AG09309 (cell line): ENCODE data around the gene MINDY2.

Experiments used
- DNase-seq: peaks from one replicate; pipeline ENCODE4 v3.0.0-alpha.2; 2010; ENCODE audit warnings: low read depth
- H3K4me3 ChIP-seq: 2 replicates; pipeline ENCODE4 v1.5.1; 2011; ENCODE audit warnings: mild to moderate bottlenecking, low read depth, low read length, moderate library complexity; ENCODE audit not compliant: control insufficient read depth
- CTCF ChIP-seq: IDR thresholded peaks from 2 replicates; pipeline ENCODE4 v1.5.1; 2011; ENCODE audit warnings: mild to moderate bottlenecking, low read depth, low read length, inconsistent platforms; ENCODE audit not compliant: insufficient read depth, control insufficient read depth; ENCODE audit errors: missing control alignments

The MINDY2 gene

GRCh38 chr15:58755350-58755749 is 15.8 kb upstream of the MINDY2 start:
- H3K4me3 ChIP-seq = no peak overlapping the region
- TF ChIP-seq CTCF = no peak
- DNase-seq = no peak

- DNase-seq = no peak
- no peak overlapping the region for H3K4me3 ChIP-seq
- no peak for TF ChIP-seq CTCF
Observed at GRCh38 chr15:58755956-58756355, 15.1 kb upstream of the MINDY2 start.

- no peak overlapping the region for H3K4me3 ChIP-seq
- TF ChIP-seq CTCF = peak; percentile 39
- no peak for DNase-seq
Observed at GRCh38 chr15:58758141-58758540, 13.0 kb upstream of the MINDY2 start.

GRCh38 chr15:58760385-58761009 is 10.6 kb upstream of the MINDY2 start:
- no peak overlapping the region for H3K4me3 ChIP-seq
- TF ChIP-seq CTCF = no peak
- no peak for DNase-seq

- DNase-seq = no peak
- TF ChIP-seq CTCF = no peak
- no peak overlapping the region for H3K4me3 ChIP-seq
Observed at GRCh38 chr15:58761010-58761388, 10.1 kb upstream of the MINDY2 start.

GRCh38 chr15:58762285-58762684 is 8.8 kb upstream of the MINDY2 start:
- no peak for DNase-seq
- TF ChIP-seq CTCF = no peak
- H3K4me3 ChIP-seq = no peak overlapping the region

- no peak overlapping the region for H3K4me3 ChIP-seq
- no peak for TF ChIP-seq CTCF
- DNase-seq = no peak
Observed at GRCh38 chr15:58762731-58763130, 8.4 kb upstream of the MINDY2 start.
